SK-N-SH (cell line): ENCODE results near the gene ILF3. TPM values are rescaled to one million over a fixed set of nuclear protein-coding genes. Genes with fewer than 3 reads are reported as not detected.

Experiments used
- CTCF ChIA-PET: fragments of 300-600, 350-600 bp; formaldehyde crosslinking; extraction: SDS; loops from one replicate; lab custom pipeline; 2021; lab: Yijun Ruan, JAX
- POLR2A ChIA-PET: fragments of 350-600 bp; sonication (Branson Sonifier 250); formaldehyde crosslinking; extraction: SDS; loops from one replicate; lab custom pipeline; 2020; ENCODE audit warnings: antibody characterized with exemption, inconsistent platforms; lab: Yijun Ruan, JAX
- DNase-seq: peaks from one replicate; pipeline ENCODE4 v3.0.0; 2012
- H2AFZ ChIP-seq: fragments of 200-600 bp; sonication (generic); 2 replicates; pipeline ENCODE4 v1.8.1; 2016; ENCODE audit warnings: antibody characterized with exemption, mild to moderate bottlenecking, low read depth
- H3F3A ChIP-seq: fragments of 200-600 bp; sonication (generic); replicated peaks from 2 replicates; pipeline ENCODE3; 2016; ENCODE audit warnings: antibody characterized with exemption, mild to moderate bottlenecking; ENCODE audit not compliant: insufficient read depth
- H3K27ac ChIP-seq, 2 experiments: fragments of 200-500 bp in 1 of 2; fragments of 200-600 bp in 1 of 2; sonication (Bioruptor generic) in 1 of 2; sonication (generic), shearing (Covaris generic) in 1 of 2; 2 replicates each; pipeline versions ENCODE4 v1.5.1 to v1.6.1; 2014 to 2016; ENCODE audit warnings: low read depth in 2 of 2, inconsistent platforms in 1 of 2, low read length in 1 of 2, mild to moderate bottlenecking in 1 of 2, mixed read lengths in 1 of 2
- H3K27me3 ChIP-seq: fragments of 200-600 bp; sonication (generic), shearing (Covaris generic); 2 replicates; pipeline ENCODE4 v1.6.1; 2016; ENCODE audit warnings: mixed run types; ENCODE audit not compliant: insufficient read depth
- H3K36me3 ChIP-seq, 2 experiments: fragments of 200-500 bp in 1 of 2; fragments of 200-600 bp in 1 of 2; sonication (Bioruptor generic) in 1 of 2; sonication (generic) in 1 of 2; replicated peaks in 1 of 2; 2 replicates each; pipeline versions ENCODE3 to v1.5.1; 2014 to 2016; ENCODE audit warnings: low read length in 1 of 2, mild to moderate bottlenecking in 1 of 2; ENCODE audit not compliant: insufficient read depth in 2 of 2, control insufficient read depth in 1 of 2
- H3K4me1 ChIP-seq, 2 experiments: fragments of 200-500 bp in 1 of 2; fragments of 200-600 bp in 1 of 2; sonication (Bioruptor generic) in 1 of 2; sonication (generic), shearing (Covaris generic) in 1 of 2; 2 replicates each; pipeline versions ENCODE4 v1.5.1 to v1.6.1; 2014 to 2016; ENCODE audit warnings: low read depth in 1 of 2, low read length in 1 of 2, mixed run types in 1 of 2; ENCODE audit not compliant: insufficient read depth in 2 of 2, control insufficient read depth in 1 of 2
- H3K4me2 ChIP-seq: fragments of 200-600 bp; sonication (generic), shearing (Covaris generic); 2 replicates; pipeline ENCODE4 v1.6.1; 2017; ENCODE audit warnings: mixed run types
- H3K4me3 ChIP-seq, 2 experiments: fragments of 200-500 bp in 1 of 2; fragments of 200-600 bp in 1 of 2; sonication (Bioruptor generic) in 1 of 2; sonication (generic), shearing (Covaris generic) in 1 of 2; 2 replicates each; pipeline versions ENCODE4 v1.5.1 to v1.8.1; 2014 to 2016; ENCODE audit warnings: low read depth in 2 of 2, inconsistent platforms in 1 of 2, low read length in 1 of 2, mild to moderate bottlenecking in 1 of 2, mixed read lengths in 1 of 2, moderate library complexity in 1 of 2
- H3K79me2 ChIP-seq: fragments of 200-600 bp; sonication (generic); 2 replicates; pipeline ENCODE4 v1.8.1; 2017; ENCODE audit warnings: mild to moderate bottlenecking; ENCODE audit not compliant: insufficient read depth
- H3K9ac ChIP-seq: fragments of 200-600 bp; sonication (generic); 2 replicates; pipeline ENCODE4 v1.6.1; 2017; ENCODE audit warnings: mixed run types
- H3K9me2 ChIP-seq: fragments of 200-600 bp; sonication (generic); 2 replicates; pipeline ENCODE4 v1.6.1; 2017; ENCODE audit warnings: mixed run types
- H3K9me3 ChIP-seq: fragments of 200-600 bp; sonication (generic); 2 replicates; pipeline ENCODE4 v1.6.1; 2017; ENCODE audit warnings: mixed run types, mild to moderate bottlenecking, moderate library complexity
- H4K20me1 ChIP-seq: fragments of 200-600 bp; sonication (generic); 2 replicates; pipeline ENCODE4 v1.6.1; 2017; ENCODE audit warnings: mild to moderate bottlenecking, mixed run types; ENCODE audit not compliant: insufficient read depth
- CHD2 ChIP-seq: fragments of 150-350 bp; IDR thresholded peaks from 2 replicates; pipeline ENCODE4 v1.6.1; 2018; ENCODE audit warnings: low read length; ENCODE audit not compliant: partially characterized antibody
- CTCF ChIP-seq: fragments of 200-600 bp; sonication (generic); IDR thresholded peaks from 2 replicates; pipeline ENCODE4 v1.6.1; 2017; ENCODE audit warnings: antibody characterized with exemption, mild to moderate bottlenecking, moderate library complexity
- EP300 ChIP-seq, 2 experiments: IDR thresholded peaks; 2 replicates each; pipeline versions ENCODE4 v1.4.0 to v1.6.1; 2012; ENCODE audit warnings: borderline replicate concordance in 1 of 2, low read depth in 1 of 2, low read length in 1 of 2
- EZH2phosphoT487 ChIP-seq: fragments of 200-600 bp; sonication (generic); IDR thresholded peaks from 2 replicates; pipeline ENCODE4 v1.6.1; 2017; ENCODE audit warnings: low read depth, mixed run types, mild to moderate bottlenecking, antibody characterized with exemption, moderate library complexity, borderline replicate concordance
- FOSL2 ChIP-seq: IDR thresholded peaks from 2 replicates; pipeline ENCODE4 v1.4.0; 2012; ENCODE audit warnings: low read depth, mild to moderate bottlenecking, moderate library complexity, borderline replicate concordance
- FOXJ3 ChIP-seq: sonication (generic); formaldehyde crosslinking; IDR thresholded peaks from 2 replicates; pipeline ENCODE4 v1.5.1; 2020; ENCODE audit warnings: mild to moderate bottlenecking, missing genetic modification reagents
- GABPA ChIP-seq: IDR thresholded peaks from 2 replicates; pipeline ENCODE4 v1.4.0; 2012; ENCODE audit warnings: low read depth, mild to moderate bottlenecking
- GATA2 ChIP-seq: sonication (generic); formaldehyde crosslinking; IDR thresholded peaks from 2 replicates; pipeline ENCODE4 v1.5.0; 2020; ENCODE audit warnings: mild to moderate bottlenecking, missing genetic modification reagents
- MAX ChIP-seq: IDR thresholded peaks from 2 replicates; pipeline ENCODE4 v1.4.0; 2012; ENCODE audit warnings: low read depth
- MEF2A ChIP-seq: IDR thresholded peaks from 2 replicates; pipeline ENCODE4 v1.4.0; 2012; ENCODE audit warnings: low read depth, borderline replicate concordance
- MXI1 ChIP-seq: IDR thresholded peaks from 2 replicates; pipeline ENCODE4 v1.6.1; 2012; ENCODE audit warnings: mild to moderate bottlenecking, low read depth, low read length, improper control_type of control experiment
- NFIC ChIP-seq: IDR thresholded peaks from 2 replicates; pipeline ENCODE4 v1.4.0; 2012; ENCODE audit warnings: borderline replicate concordance
- RCOR1 ChIP-seq: fragments of 150-350 bp; IDR thresholded peaks from 2 replicates; pipeline ENCODE4 v1.6.1; 2017; ENCODE audit warnings: antibody characterized with exemption, low read length
- SIN3A ChIP-seq: IDR thresholded peaks from 2 replicates; pipeline ENCODE4 v1.6.1; 2012; ENCODE audit warnings: low read depth, mild to moderate bottlenecking, low read length, moderate library complexity, borderline replicate concordance
- USF2 ChIP-seq: fragments of 150-350 bp; IDR thresholded peaks from 2 replicates; pipeline ENCODE4 v1.6.1; 2017; ENCODE audit warnings: antibody characterized with exemption, low read length, low read depth, borderline replicate concordance
- ZBTB33 ChIP-seq: IDR thresholded peaks from 2 replicates; pipeline ENCODE4 v1.4.0; 2012; ENCODE audit warnings: low read depth, borderline replicate concordance
- WGBS: methylation state at CpG from one replicate; pipeline ENCODE4 v1.1.6; 2017; ENCODE audit warnings: low lambda C conversion rate; 5-methylcytosine and 5-hydroxymethylcytosine counted together
- polyA plus RNA-seq, 3 experiments: library from polyadenylated mRNA; depleted of rRNA; stranded (reverse); fragments of >200 nt; gene quantifications; 2 replicates each; pipeline ENCODE4 v1.2.3, GENCODE V29; 2012

The ILF3 gene
- polyA plus RNA-seq, 1 of the 3 experiments (the other 2 are of a cell fraction), result 229 TPM

GRCh38 chr19:10655457-10656312 lies 1.5 kb downstream of the ILF3 start:
- H3K27me3 ChIP-seq, result no peaks in the 10 kb centered on the region
- H3K4me2 ChIP-seq, result peak overlapping the region; percentile 100
- ChIA-PET POLR2A (interaction anchor here (1.3 kb wide), 1 partner anchor 40 kb away, joined by 7 read pairs; no protein-coding TSS in a partner anchor), CTCF (interaction anchor here (1.1 to 2.2 kb wide), 9 partner anchors 9 to 75 kb away, joined by 3 to 11 read pairs (median 5); no protein-coding TSS in a partner anchor)
- no peaks in the 10 kb centered on the region for H3K9me3 ChIP-seq
- peak overlapping the region; percentile 77 to 98 for H3K4me3 ChIP-seq
- peaks cover 60% of the 10 kb centered on the region for H4K20me1 ChIP-seq
- no peaks in the 10 kb centered on the region for H3K9me2 ChIP-seq
- H3K36me3 ChIP-seq, result peaks cover 10 to 30% of the 10 kb centered on the region in 2 experiments
- DNase-seq, result peak; percentile 35
- no peak overlapping the region for H2AFZ ChIP-seq
- peak; percentile 16 for TF ChIP-seq MXI1
- no peak for TF ChIP-seq EZH2phosphoT487
- H3K4me1 ChIP-seq, result peaks cover under 1 to 9% of the 10 kb centered on the region in 2 experiments
- WGBS, result 5% methylated on average over 15 of the region's 16 CpGs
- H3K27ac ChIP-seq, result peak overlapping the region; percentile 87 to 95
- peaks cover 10% of the 10 kb centered on the region for H3F3A ChIP-seq
- peaks cover 74% of the 10 kb centered on the region for H3K79me2 ChIP-seq
- H3K9ac ChIP-seq, result peak overlapping the region; percentile 99

GRCh38 chr19:10660346-10660745 lies 6.2 kb downstream of the ILF3 start:
- H3K79me2 ChIP-seq, result peaks cover 100% of the 10 kb centered on the region
- H4K20me1 ChIP-seq, result peaks cover 100% of the 10 kb centered on the region
- no peak overlapping the region for H3K4me2 ChIP-seq
- H3K36me3 ChIP-seq, result peaks cover 18 to 48% of the 10 kb centered on the region in 2 experiments
- H2AFZ ChIP-seq, result no peak overlapping the region
- DNase-seq, result no peak
- no peak overlapping the region for H3K27ac ChIP-seq
- no peaks in the 10 kb centered on the region for H3K9me2 ChIP-seq
- ChIA-PET CTCF (no interaction called here), POLR2A (interaction anchor here (1.4 kb wide), 1 partner anchor 21 kb away, joined by 3 read pairs; no protein-coding TSS in a partner anchor)
- H3K9ac ChIP-seq, result no peak overlapping the region
- H3K9me3 ChIP-seq, result no peaks in the 10 kb centered on the region
- 98% methylated on average over 5 of the region's 5 CpGs for WGBS
- H3F3A ChIP-seq, result peaks cover 13% of the 10 kb centered on the region
- H3K4me3 ChIP-seq, result no peak overlapping the region
- no peaks in the 10 kb centered on the region for H3K27me3 ChIP-seq
- H3K4me1 ChIP-seq, result peaks cover 4 to 9% of the 10 kb centered on the region in 2 experiments
- no peak for TF ChIP-seq FOXJ3 (CRISPR knock-in tag)
- no peak for TF ChIP-seq GABPA
- no peak for TF ChIP-seq GATA2
- TF ChIP-seq FOSL2, result no peak
- TF ChIP-seq MEF2A, result no peak
- TF ChIP-seq CHD2, result no peak
- no peak for TF ChIP-seq CTCF
- no peak for TF ChIP-seq USF2
- TF ChIP-seq EP300 (IDR thresholded peaks at IDR 0.05; ENCODE audit: borderline replicate concordance in 1 of 2, low read depth in 1 of 2, low read length in 1 of 2), result no peak
- TF ChIP-seq MAX, result no peak
- no peak for TF ChIP-seq ZBTB33
- no peak for TF ChIP-seq SIN3A
- TF ChIP-seq NFIC, result no peak
- no peak for TF ChIP-seq RCOR1
